ENCODE data around the gene RAPH1.

GRCh38 chr2:203550266-203550665, 15.2 kb upstream of the RAPH1 start:
- TF ChIP-seq CTCF (IDR thresholded peaks at IDR 0.05; ENCODE audit: poor library complexity) (no peak), EZH2 (IDR thresholded peaks at IDR 0.05; ENCODE audit: borderline replicate concordance) (no peak)

Measured in hepatocyte (in vitro differentiated cells).